Measurements from ENCODE around the gene PDE6B. TPM values are rescaled to one million over a fixed set of nuclear protein-coding genes. Genes with fewer than 3 reads are reported as not detected.

Gene PDE6B
- total RNA-seq, result 1 to 10 TPM in 3 of 4 donors, under 1 TPM in 1; 0.32 to 5.6 (median 2.9) TPM

- TF ChIP-seq CTCF (IDR thresholded peaks at IDR 0.05), result no peak
- ATAC-seq (ENCODE audit: low FRiP score) (no peak), DNase-seq (ENCODE audit: low spot score) (no peak)
Measured at GRCh38 chr4:624705-625590, at the start of gene PDE6B. TSS of gene PDE6B (plus strand) at chr4:625573. CDS start at chr4:625627, 54 bp downstream.

GRCh38 chr4:576245-576821 is 49.0 kb upstream of the PDE6B start, which contains the start of gene TMEM271:
TSS of gene TMEM271 (minus strand) at chr4:576295. CDS start at chr4:576062, 233 bp downstream.
- no peak for ATAC-seq (ENCODE audit: low FRiP score)
- no peak for DNase-seq (ENCODE audit: low spot score)
- TF ChIP-seq CTCF (IDR thresholded peaks at IDR 0.05), result no peak

GRCh38 chr4:576991-577498 is 48.3 kb upstream of the PDE6B start:
- DNase-seq (ENCODE audit: low spot score) (no peak), ATAC-seq (ENCODE audit: low FRiP score) (no peak)
- TF ChIP-seq CTCF (IDR thresholded peaks at IDR 0.05), result no peak

- DNase-seq (ENCODE audit: low spot score), result no peak
- TF ChIP-seq CTCF (IDR thresholded peaks at IDR 0.05), result no peak
- no peak for ATAC-seq (ENCODE audit: low FRiP score)
Measured at GRCh38 chr4:577499-578450, 47.6 kb upstream of the PDE6B start.

GRCh38 chr4:578451-579443 is 46.6 kb upstream of the PDE6B start:
- DNase-seq (ENCODE audit: low spot score) (no peak), ATAC-seq (ENCODE audit: low FRiP score) (no peak)
- no peak for TF ChIP-seq CTCF (IDR thresholded peaks at IDR 0.05)

Data from omental fat pad (tissue), 4 donors.